HepG2 (cell line): ENCODE data around the gene FUBP3. TPM values are rescaled to one million over a fixed set of nuclear protein-coding genes. Genes with fewer than 3 reads are reported as not detected.

Experiments used
- ARHGAP35 ChIP-seq: sonication (generic); formaldehyde crosslinking; IDR thresholded peaks from 2 replicates; pipeline ENCODE4 v1.9.0; 2022; ENCODE audit warnings: mild to moderate bottlenecking, inconsistent platforms, moderate library complexity, missing genetic modification reagents, borderline replicate concordance
- ARNT ChIP-seq: fragments of 450-650 bp; IDR thresholded peaks from 2 replicates; pipeline ENCODE4 v1.6.1; 2017
- HOXA5 ChIP-seq: sonication (generic); formaldehyde crosslinking; IDR thresholded peaks from 2 replicates; pipeline ENCODE4 v1.4.0; 2020; ENCODE audit warnings: missing genetic modification reagents
- KDM5A ChIP-seq: fragments of 200-600 bp; sonication (generic); IDR thresholded peaks from 2 replicates; pipeline ENCODE4 v1.7.0; 2018; ENCODE audit warnings: antibody characterized with exemption, mild to moderate bottlenecking, low read length, borderline replicate concordance
- PHF8 ChIP-seq: sonication (generic); formaldehyde crosslinking; IDR thresholded peaks from 2 replicates; pipeline ENCODE4 v1.5.0; 2020; ENCODE audit warnings: missing genetic modification reagents
- POGZ ChIP-seq: sonication (generic); formaldehyde crosslinking; IDR thresholded peaks from 2 replicates; pipeline ENCODE4 v1.4.0; 2020; ENCODE audit warnings: mild to moderate bottlenecking, missing genetic modification reagents
- RBFOX2 ChIP-seq: fragments of 200-400 bp; formaldehyde crosslinking; IDR thresholded peaks from 2 replicates; pipeline ENCODE4 v1.6.1; 2017; ENCODE audit warnings: low read depth, mild to moderate bottlenecking, low read length
- TARDBP ChIP-seq: sonication (generic); formaldehyde crosslinking; IDR thresholded peaks from 2 replicates; pipeline ENCODE4 v1.8.0; 2022; ENCODE audit warnings: mild to moderate bottlenecking, missing genetic modification reagents
- ZBTB38 ChIP-seq: sonication (generic); formaldehyde crosslinking; IDR thresholded peaks from 2 replicates; pipeline ENCODE4 v1.5.1; 2020; ENCODE audit warnings: mild to moderate bottlenecking, missing genetic modification reagents
- ZFP90 ChIP-seq: sonication (generic); formaldehyde crosslinking; IDR thresholded peaks from 2 replicates; pipeline ENCODE4 v1.8.0; 2022; ENCODE audit warnings: missing genetic modification reagents, mild to moderate bottlenecking, inconsistent platforms, borderline replicate concordance
- ZNF589 ChIP-seq: sonication (generic); formaldehyde crosslinking; conservative IDR thresholded peaks from 2 replicates; pipeline ENCODE4 v1.8.0; 2022; ENCODE audit warnings: mild to moderate bottlenecking, moderate library complexity, missing genetic modification reagents
- ZNF737 ChIP-seq: sonication (generic); formaldehyde crosslinking; IDR thresholded peaks from 2 replicates; pipeline ENCODE4 v1.5.0; 2020; ENCODE audit warnings: missing genetic modification reagents, mild to moderate bottlenecking, borderline replicate concordance
- ZNF773 ChIP-seq: sonication (generic); formaldehyde crosslinking; IDR thresholded peaks from 2 replicates; pipeline ENCODE4 v1.4.0; 2020; ENCODE audit warnings: missing genetic modification reagents, borderline replicate concordance
- polyA plus RNA-seq, 8 experiments: library from polyadenylated mRNA; depleted of rRNA in 3 of 8; stranded (reverse) in 7 of 8; unstranded in 1 of 8; fragments of >200 nt; fragmentation: Illumina TruSeq in 4 of 8; extraction: Trizol in 4 of 8; gene quantifications; 2 replicates each; pipeline versions ENCODE4 v1.2.1 to v1.2.3, GENCODE V29; 2011 to 2016; ENCODE audit warnings: low read depth in 4 of 8, missing spikeins in 1 of 8, mixed read lengths in 1 of 8; ENCODE audit not compliant: insufficient read depth in 1 of 8
- total RNA-seq, 5 experiments: library from RNA; depleted of rRNA; stranded (reverse); fragments of >200 nt; fragmentation: Illumina TruSeq; extraction: Trizol; gene quantifications; 2 replicates each; pipeline ENCODE4 v1.2.3, GENCODE V29; 2016; ENCODE audit warnings: low read depth in 1 of 5
- TF ChIP-seq, protein P1 (sequence below): sonication (generic); formaldehyde crosslinking; conservative IDR thresholded peaks from 2 replicates; pipeline ENCODE4 v1.4.0; 2020; ENCODE audit warnings: missing genetic modification reagents
- TF ChIP-seq, protein P2 (sequence below): sonication (generic); formaldehyde crosslinking; IDR thresholded peaks from 2 replicates; pipeline ENCODE4 v1.8.1; 2023; ENCODE audit warnings: mild to moderate bottlenecking, missing genetic modification reagents, borderline replicate concordance
- TF ChIP-seq, protein P3 (sequence below), 2 experiments: fragments of 450-650 bp in 1 of 2; sonication (generic) in 1 of 2; formaldehyde crosslinking; IDR thresholded peaks; 2 replicates each; pipeline versions ENCODE4 v1.5.0 to v1.8.0; 2020 to 2022; ENCODE audit warnings: mild to moderate bottlenecking in 1 of 2, missing genetic modification reagents in 1 of 2
- TF ChIP-seq, protein P4 (sequence below), 2 experiments: fragments of 450-650 bp in 1 of 2; sonication (generic) in 1 of 2; formaldehyde crosslinking in 1 of 2; IDR thresholded peaks; 2 replicates each; pipeline versions ENCODE4 v1.6.1 to v1.8.0; 2016 to 2022; ENCODE audit warnings: antibody characterized with exemption in 1 of 2, mild to moderate bottlenecking in 1 of 2, missing genetic modification reagents in 1 of 2

The FUBP3 gene
- total and polyA plus RNA-seq, 2 of the 13 experiments (the other 11 are each of a cell fraction or from before 2014, with no cell fraction given), result 28.7 to 40.0 TPM

DNA sequence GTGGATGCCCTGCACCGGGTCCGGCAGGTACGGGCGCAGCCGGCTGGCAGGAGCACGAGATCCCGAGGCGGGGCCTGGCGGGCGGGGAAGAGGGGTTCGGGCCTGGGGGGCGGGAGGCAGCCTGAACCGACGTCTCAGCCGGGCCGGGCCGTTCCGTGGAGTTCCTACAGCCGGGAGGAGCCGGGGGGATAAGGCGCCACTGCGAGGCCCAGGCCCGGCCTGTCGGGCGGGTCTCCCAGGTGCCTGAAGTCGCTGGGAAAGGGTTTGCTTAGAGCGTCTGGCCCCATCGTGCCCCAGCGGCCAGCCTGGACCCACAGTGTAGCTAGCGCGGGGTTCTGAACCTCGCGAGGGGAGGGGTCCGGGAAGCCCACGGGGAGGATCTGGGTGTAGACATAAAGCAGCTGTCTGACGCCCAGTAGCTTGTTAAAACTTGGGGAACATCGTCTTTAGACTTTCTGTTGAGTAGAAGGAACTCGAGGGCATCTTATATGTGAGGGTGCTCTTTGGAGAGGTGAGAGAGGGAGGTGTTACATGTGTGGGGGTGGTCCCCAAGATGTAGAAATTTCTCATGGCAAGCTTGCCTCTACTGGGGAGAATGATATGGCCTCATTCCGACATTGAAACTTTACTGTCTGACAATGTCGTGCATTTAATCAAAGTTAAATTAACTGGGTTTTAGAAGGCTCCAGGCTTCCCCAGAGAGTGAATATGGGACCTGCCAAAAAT, 524 bp downstream of the FUBP3 start (continued):
- TF ChIP-seq, protein P1, sequence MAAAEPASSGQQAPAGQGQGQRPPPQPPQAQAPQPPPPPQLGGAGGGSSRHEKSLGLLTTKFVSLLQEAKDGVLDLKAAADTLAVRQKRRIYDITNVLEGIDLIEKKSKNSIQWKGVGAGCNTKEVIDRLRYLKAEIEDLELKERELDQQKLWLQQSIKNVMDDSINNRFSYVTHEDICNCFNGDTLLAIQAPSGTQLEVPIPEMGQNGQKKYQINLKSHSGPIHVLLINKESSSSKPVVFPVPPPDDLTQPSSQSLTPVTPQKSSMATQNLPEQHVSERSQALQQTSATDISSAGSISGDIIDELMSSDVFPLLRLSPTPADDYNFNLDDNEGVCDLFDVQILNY (CRISPR knock-in tag), result no peak
- TF ChIP-seq TARDBP (no peak), ZNF737 (no peak), ZNF589 (peak; percentile 31; the same call in 1 of the 2 replicates), POGZ (CRISPR knock-in tag) (no peak), ZFP90 (CRISPR knock-in tag) (no peak), ARHGAP35 (CRISPR knock-in tag) (0 out of 2 replicates have a peak, but pooled peaks have one; percentile 9), PHF8 (CRISPR knock-in tag) (0 out of 2 replicates have a peak, but pooled peaks have one; percentile 59), ARNT (no peak), RBFOX2 (no peak), ZBTB38 (CRISPR knock-in tag) (no peak), KDM5A (0 out of 2 replicates have a peak, but pooled peaks have one; percentile 56), ZNF773 (CRISPR knock-in tag) (0 out of 2 replicates have a peak, but pooled peaks have one; percentile 18), HOXA5 (CRISPR knock-in tag) (peak; percentile 45; the same call in 1 of the 2 replicates)
- TF ChIP-seq, protein P2, sequence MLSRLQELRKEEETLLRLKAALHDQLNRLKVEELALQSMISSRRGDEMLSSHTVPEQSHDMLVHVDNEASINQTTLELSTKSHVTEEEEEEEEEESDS, result no peak
- TF ChIP-seq, protein P3, sequence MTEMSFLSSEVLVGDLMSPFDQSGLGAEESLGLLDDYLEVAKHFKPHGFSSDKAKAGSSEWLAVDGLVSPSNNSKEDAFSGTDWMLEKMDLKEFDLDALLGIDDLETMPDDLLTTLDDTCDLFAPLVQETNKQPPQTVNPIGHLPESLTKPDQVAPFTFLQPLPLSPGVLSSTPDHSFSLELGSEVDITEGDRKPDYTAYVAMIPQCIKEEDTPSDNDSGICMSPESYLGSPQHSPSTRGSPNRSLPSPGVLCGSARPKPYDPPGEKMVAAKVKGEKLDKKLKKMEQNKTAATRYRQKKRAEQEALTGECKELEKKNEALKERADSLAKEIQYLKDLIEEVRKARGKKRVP (CRISPR knock-in tag; IDR thresholded peaks at IDR 0.05), result no peak
- TF ChIP-seq, protein P4, sequence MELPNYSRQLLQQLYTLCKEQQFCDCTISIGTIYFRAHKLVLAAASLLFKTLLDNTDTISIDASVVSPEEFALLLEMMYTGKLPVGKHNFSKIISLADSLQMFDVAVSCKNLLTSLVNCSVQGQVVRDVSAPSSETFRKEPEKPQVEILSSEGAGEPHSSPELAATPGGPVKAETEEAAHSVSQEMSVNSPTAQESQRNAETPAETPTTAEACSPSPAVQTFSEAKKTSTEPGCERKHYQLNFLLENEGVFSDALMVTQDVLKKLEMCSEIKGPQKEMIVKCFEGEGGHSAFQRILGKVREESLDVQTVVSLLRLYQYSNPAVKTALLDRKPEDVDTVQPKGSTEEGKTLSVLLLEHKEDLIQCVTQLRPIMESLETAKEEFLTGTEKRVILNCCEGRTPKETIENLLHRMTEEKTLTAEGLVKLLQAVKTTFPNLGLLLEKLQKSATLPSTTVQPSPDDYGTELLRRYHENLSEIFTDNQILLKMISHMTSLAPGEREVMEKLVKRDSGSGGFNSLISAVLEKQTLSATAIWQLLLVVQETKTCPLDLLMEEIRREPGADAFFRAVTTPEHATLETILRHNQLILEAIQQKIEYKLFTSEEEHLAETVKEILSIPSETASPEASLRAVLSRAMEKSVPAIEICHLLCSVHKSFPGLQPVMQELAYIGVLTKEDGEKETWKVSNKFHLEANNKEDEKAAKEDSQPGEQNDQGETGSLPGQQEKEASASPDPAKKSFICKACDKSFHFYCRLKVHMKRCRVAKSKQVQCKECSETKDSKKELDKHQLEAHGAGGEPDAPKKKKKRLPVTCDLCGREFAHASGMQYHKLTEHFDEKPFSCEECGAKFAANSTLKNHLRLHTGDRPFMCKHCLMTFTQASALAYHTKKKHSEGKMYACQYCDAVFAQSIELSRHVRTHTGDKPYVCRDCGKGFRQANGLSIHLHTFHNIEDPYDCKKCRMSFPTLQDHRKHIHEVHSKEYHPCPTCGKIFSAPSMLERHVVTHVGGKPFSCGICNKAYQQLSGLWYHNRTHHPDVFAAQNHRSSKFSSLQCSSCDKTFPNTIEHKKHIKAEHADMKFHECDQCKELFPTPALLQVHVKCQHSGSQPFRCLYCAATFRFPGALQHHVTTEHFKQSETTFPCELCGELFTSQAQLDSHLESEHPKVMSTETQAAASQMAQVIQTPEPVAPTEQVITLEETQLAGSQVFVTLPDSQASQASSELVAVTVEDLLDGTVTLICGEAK (IDR thresholded peaks at IDR 0.05), result no peak
- TF ChIP-seq, protein P4 (CRISPR knock-in tag; IDR thresholded peaks at IDR 0.05), result no peak
